Measurements from ENCODE around the gene RPSA. TPM values are rescaled to one million over a fixed set of nuclear protein-coding genes. Genes with fewer than 3 reads are reported as not detected.

Gene RPSA
- total RNA-seq, 8 experiments from 2014 or later, result 912 to 1,578 (median 1,429) TPM

DNA sequence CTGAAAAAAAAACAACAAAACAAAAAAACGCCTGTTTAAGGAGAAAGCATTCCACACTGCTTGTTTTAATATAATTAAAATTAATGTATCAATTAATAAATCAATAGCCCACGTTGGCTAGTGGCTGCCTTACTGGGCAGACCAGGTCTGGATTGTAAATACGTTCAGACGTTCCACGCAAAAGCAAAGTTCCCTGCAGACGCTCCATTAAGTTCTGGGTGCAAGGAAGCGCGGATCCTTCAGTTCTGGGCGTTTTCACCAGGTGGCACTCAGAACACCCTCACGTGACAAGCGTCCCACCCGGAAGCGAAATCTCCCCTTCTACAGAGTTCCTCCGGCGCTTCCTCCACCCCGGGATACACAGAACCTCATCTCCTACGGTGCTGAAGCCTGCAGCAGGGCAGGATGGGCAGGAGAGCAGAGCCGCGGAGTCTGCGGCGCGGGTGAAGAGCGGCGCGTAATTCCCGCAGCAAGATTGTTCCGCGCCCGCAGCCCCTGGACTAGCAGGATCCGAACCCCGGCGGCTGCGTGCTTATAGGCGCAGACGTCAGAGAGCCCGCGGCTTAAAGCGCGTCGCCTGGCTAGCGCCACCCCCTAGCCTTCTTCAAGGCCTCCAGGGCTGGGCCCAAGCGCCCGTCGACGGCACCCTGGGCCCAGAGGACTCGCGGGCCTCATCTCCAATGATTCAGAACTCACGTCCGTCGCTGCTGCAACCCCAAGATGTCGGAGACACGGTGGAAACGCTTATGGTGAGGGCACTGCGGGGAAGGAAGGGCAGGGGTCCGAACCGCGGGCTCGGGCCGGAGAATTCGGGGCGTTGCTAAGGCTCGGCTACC, 23.3 kb upstream of the RPSA start, which contains the start of gene SLC25A38:
Gene SLC25A38, plus strand, starts transcription at position 326 of the 836 bp plus-strand sequence. Its CDS starts 355 bp downstream, at position 681.
- in situ Hi-C loops (cut with MboI; ENCODE audit: low pct_unique_long_range_greater_than_20kb in 2 of 9, low sequenced_read_pairs in 9 of 9, unreplicated experiment in 9 of 9), result no loop called here

DNA sequence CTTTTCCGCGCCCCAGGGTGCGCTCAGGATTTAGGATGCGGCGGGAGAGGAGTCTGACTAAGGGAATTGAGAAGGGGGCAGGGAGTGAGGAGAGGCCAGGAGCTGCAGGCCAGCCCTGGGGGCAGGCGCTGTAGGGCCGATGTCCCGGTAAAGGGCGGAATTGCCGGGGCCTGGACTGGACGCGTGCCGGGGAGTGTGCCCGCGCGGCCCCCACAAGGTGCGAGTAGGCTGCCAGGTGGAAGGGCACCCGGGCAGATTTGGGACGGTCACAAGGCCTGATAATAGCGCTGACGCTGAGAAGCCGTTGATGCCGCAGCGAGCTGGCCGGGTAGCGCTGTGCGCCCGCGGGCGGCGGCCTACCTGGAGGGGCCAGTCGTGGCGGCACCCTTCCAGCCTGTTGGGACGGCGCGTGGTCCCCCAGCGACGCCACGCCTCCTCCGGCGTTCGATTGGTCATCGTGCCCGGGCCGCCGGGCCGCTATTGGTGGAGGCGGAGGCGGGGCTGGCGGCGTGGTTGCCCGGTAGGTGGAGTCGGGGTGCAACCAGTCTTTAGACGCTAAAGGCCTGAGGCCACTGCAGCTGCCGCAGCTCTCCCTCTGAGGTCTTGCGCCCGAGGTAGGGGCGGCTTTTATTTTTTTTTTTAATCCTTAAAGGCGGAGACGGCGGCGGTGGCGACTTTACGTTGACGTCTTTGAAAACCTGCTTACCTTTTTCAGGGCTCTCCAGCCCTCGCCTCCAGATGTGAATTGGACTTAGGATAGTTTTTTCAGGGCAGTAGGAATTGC, 22.4 kb upstream of the RPSA start:
- in situ Hi-C loops (cut with MboI; ENCODE audit: low pct_unique_long_range_greater_than_20kb in 2 of 9, low sequenced_read_pairs in 9 of 9, unreplicated experiment in 9 of 9), result no loop called here

More for the DNA sequence above, 23.3 kb upstream of the RPSA start, which contains the start of gene SLC25A38:
- Histone ChIP-seq H3K4me1 (replicated peaks in 1 of 2) (peaks cover 3 to 14% of the 10 kb centered on the region in 2 donors), H3K4me3 (peak within 1 kb of the TSS; percentile 59 to 86 (median 78)), H3K27ac (peak within 1 kb of the TSS; percentile 62 to 84)
- 0 to 2% (median 0%) methylated on average over 1 to 40 of the region's 62 CpGs for WGBS, 10 experiments
- ATAC-seq (replicated peaks in 6 of 8), result peak; percentile 75 to 83 (median 77)

GRCh38 chr3:39384665-39385000, 21.9 kb upstream of the RPSA start:
- no peak for ATAC-seq (replicated peaks in 6 of 8)
- in situ Hi-C loops (cut with MboI; ENCODE audit: low pct_unique_long_range_greater_than_20kb in 2 of 9, low sequenced_read_pairs in 9 of 9, unreplicated experiment in 9 of 9), result no loop called here
- Histone ChIP-seq H3K4me3 (peak overlapping the region; percentile 59 to 86 (median 78)), H3K4me1 (replicated peaks in 1 of 2) (peaks cover 3 to 14% of the 10 kb centered on the region in 2 donors), H3K27ac (no peak overlapping the region)
- WGBS, 10 experiments, result 0 to 72% (median 67%) methylated on average over 2 to 14 of the region's 14 CpGs

More for the DNA sequence above, 22.4 kb upstream of the RPSA start:
- WGBS, 10 experiments, result 1 to 9% (median 2%) methylated on average over 8 to 18 of the region's 66 CpGs; no CpG with 5 or more reads in 2 of the 10 experiments
- ATAC-seq (replicated peaks in 6 of 8), result peak; percentile 75 to 93 (median 88)
- peak overlapping the region; percentile 62 to 84 for H3K27ac ChIP-seq
- H3K4me3 ChIP-seq, result peak overlapping the region; percentile 59 to 86 (median 78)
- peaks cover 3 to 14% of the 10 kb centered on the region in 2 donors for H3K4me1 ChIP-seq (replicated peaks in 1 of 2)

- 70 to 98% (median 87%) methylated on average over 3 to 8 of the region's 9 CpGs; no CpG with 5 or more reads in 3 of the 10 experiments for WGBS, 10 experiments
- Histone ChIP-seq H3K27ac (no peak overlapping the region), H3K4me1 (replicated peaks in 1 of 2) (peaks cover 3 to 14% of the 10 kb centered on the region in 2 donors), H3K4me3 (no peak overlapping the region)
- no peak for ATAC-seq (replicated peaks in 6 of 8)
- in situ Hi-C loops (cut with MboI; ENCODE audit: low pct_unique_long_range_greater_than_20kb in 2 of 9, low sequenced_read_pairs in 9 of 9, unreplicated experiment in 9 of 9), result no loop called here
Measured at GRCh38 chr3:39385456-39386090, 20.9 kb upstream of the RPSA start.

DNA sequence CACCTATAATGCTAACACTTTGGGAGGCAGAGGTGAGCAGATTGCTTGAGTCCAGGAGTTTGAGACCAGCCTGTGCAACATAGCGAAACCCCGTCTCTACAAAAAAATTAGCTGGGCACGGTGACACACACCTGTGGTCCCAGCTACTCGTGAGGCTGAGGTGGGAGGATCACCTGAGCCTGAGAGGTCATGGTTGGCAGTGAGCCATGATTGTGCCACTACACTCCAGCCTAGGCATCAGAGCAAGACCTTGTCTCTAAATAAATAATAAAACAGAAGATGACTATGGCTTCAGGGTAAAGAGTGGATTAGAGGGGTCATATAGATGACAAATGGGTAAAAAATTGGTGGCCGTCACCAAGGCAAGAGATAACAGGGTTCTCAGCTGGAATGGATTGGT, 20.2 kb upstream of the RPSA start:
- no peak overlapping the region for H3K27ac ChIP-seq
- H3K4me3 ChIP-seq, result no peak overlapping the region
- in situ Hi-C loops (cut with MboI; ENCODE audit: low pct_unique_long_range_greater_than_20kb in 2 of 9, low sequenced_read_pairs in 9 of 9, unreplicated experiment in 9 of 9), result no loop called here
- 50 to 100% (median 84%) methylated on average over 1 to 5 of the region's 5 CpGs; no CpG with 5 or more reads in 4 of the 10 experiments for WGBS, 10 experiments
- no peak for ATAC-seq (replicated peaks in 6 of 8)
- peaks cover 3 to 14% of the 10 kb centered on the region in 2 donors for H3K4me1 ChIP-seq (replicated peaks in 1 of 2)

- in situ Hi-C loops (cut with MboI; ENCODE audit: low pct_unique_long_range_greater_than_20kb in 2 of 9, low sequenced_read_pairs in 9 of 9, unreplicated experiment in 9 of 9), result no loop called here
Measured at GRCh38 chr3:39387411-39387975, 19.0 kb upstream of the RPSA start.

GRCh38 chr3:39388153-39388552, 18.4 kb upstream of the RPSA start:
- H3K27ac ChIP-seq, result no peak overlapping the region
- in situ Hi-C loops (cut with MboI; ENCODE audit: low pct_unique_long_range_greater_than_20kb in 2 of 9, low sequenced_read_pairs in 9 of 9, unreplicated experiment in 9 of 9), result no loop called here

More at GRCh38 chr3:39387411-39387975, 19.0 kb upstream of the RPSA start:
- no peak for ATAC-seq (replicated peaks in 6 of 8)
- Histone ChIP-seq H3K4me3 (no peak overlapping the region), H3K27ac (no peak overlapping the region), H3K4me1 (replicated peaks in 1 of 2) (peaks cover 3 to 14% of the 10 kb centered on the region in 2 donors)
- 100% methylated on average over 1 of the region's 1 CpG; no CpG with 5 or more reads in 8 of the 10 experiments for WGBS, 10 experiments

DNA sequence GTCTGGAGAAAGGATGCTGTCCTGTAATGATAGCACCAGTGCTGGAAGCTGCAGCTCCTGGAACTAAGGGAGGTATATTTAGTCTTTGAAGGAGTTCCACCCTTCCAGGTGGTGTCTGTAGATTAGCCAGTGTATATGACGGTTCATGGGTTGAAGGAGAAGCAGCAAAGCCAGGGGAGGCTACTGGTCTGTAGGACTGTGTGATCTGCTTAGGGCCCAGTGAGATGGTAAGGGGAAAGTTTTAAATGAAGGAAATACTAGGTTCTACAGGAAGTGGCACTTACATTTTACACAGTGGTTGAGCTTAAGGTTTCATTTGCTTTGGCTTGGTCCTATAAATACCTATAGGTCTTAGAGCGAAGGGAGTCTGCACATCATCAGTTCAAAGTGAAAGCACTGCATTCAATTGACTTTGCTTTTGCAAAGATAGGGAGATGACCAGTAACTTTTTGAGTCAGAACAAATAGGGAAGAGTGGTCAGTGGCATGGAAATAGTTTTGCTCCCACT, 17.7 kb upstream of the RPSA start:
- Histone ChIP-seq H3K27ac (no peak overlapping the region), H3K4me1 (replicated peaks in 1 of 2) (peaks cover 0 to 10% of the 10 kb centered on the region in 2 donors), H3K4me3 (no peak overlapping the region)
- in situ Hi-C loops (cut with MboI; ENCODE audit: low pct_unique_long_range_greater_than_20kb in 2 of 9, low sequenced_read_pairs in 9 of 9, unreplicated experiment in 9 of 9), result no loop called here
- WGBS, 10 experiments, result 83 to 100% (median 100%) methylated on average over 1 to 2 of the region's 2 CpGs; no CpG with 5 or more reads in 1 of the 10 experiments
- no peak for ATAC-seq (replicated peaks in 6 of 8)

More at GRCh38 chr3:39388153-39388552, 18.4 kb upstream of the RPSA start:
- Histone ChIP-seq H3K4me1 (replicated peaks in 1 of 2) (peaks cover 0 to 10% of the 10 kb centered on the region in 2 donors), H3K4me3 (no peak overlapping the region)
- WGBS, 10 experiments, result 29 to 100% (median 100%) methylated on average over 1 to 2 of the region's 2 CpGs; no CpG with 5 or more reads in 3 of the 10 experiments
- no peak for ATAC-seq (replicated peaks in 6 of 8)

GRCh38 chr3:39390181-39390580, 16.3 kb upstream of the RPSA start:
- H3K4me1 ChIP-seq (replicated peaks in 1 of 2), result peaks cover 0 to 2% of the 10 kb centered on the region in 2 donors
- WGBS, 10 experiments, result 100% methylated on average over 1 to 3 of the region's 4 CpGs; no CpG with 5 or more reads in 7 of the 10 experiments
- no peak for ATAC-seq (replicated peaks in 6 of 8)
- in situ Hi-C loops (cut with MboI; ENCODE audit: low pct_unique_long_range_greater_than_20kb in 2 of 9, low sequenced_read_pairs in 9 of 9, unreplicated experiment in 9 of 9), result no loop called here
- no peak overlapping the region for H3K27ac ChIP-seq
- H3K4me3 ChIP-seq, result no peak overlapping the region

- 50 to 100% (median 80%) methylated on average over 1 to 3 of the region's 3 CpGs; no CpG with 5 or more reads in 3 of the 10 experiments for WGBS, 10 experiments
- Histone ChIP-seq H3K4me3 (no peak overlapping the region), H3K4me1 (replicated peaks in 1 of 2) (no peaks in the 10 kb centered on the region), H3K27ac (no peak overlapping the region)
- no peak for ATAC-seq (replicated peaks in 6 of 8)
- in situ Hi-C loops (cut with MboI; ENCODE audit: low pct_unique_long_range_greater_than_20kb in 2 of 9, low sequenced_read_pairs in 9 of 9, unreplicated experiment in 9 of 9), result no loop called here
Measured at GRCh38 chr3:39396690-39397089, 9.8 kb upstream of the RPSA start.

- no peak overlapping the region for H3K27ac ChIP-seq
- peak in 1 of 8 experiments; percentile 29 for ATAC-seq (replicated peaks in 6 of 8)
- WGBS, 10 experiments, result 86 to 100% (median 96%) methylated on average over 3 to 4 of the region's 4 CpGs; no CpG with 5 or more reads in 5 of the 10 experiments
- in situ Hi-C loops (cut with MboI; ENCODE audit: low pct_unique_long_range_greater_than_20kb in 2 of 9, low sequenced_read_pairs in 9 of 9, unreplicated experiment in 9 of 9), result no loop called here
- H3K4me3 ChIP-seq, result no peak overlapping the region
- no peaks in the 10 kb centered on the region for H3K4me1 ChIP-seq (replicated peaks in 1 of 2)
Measured at GRCh38 chr3:39398700-39399099, 7.8 kb upstream of the RPSA start.

DNA sequence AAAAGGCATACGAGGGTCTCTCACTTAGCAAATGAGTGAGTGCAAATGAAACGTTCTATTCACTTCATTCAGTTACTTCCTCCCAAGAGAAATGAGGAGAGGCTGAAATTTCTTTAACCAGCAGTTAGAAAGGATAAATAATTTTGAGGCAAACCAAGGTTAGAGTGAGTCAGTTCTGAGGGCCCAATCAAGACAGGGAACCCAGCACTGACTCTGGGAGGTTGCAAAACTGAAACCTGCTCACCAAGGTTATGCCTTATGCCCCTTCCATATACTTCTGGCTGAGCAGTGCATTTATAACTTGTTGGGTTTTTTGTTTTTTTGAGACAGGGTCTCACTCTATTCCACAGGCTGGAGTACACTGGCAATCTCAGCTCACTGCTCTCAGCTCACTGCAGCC, 4.5 kb upstream of the RPSA start:
- Histone ChIP-seq H3K27ac (no peak overlapping the region), H3K4me3 (no peak overlapping the region), H3K4me1 (replicated peaks in 1 of 2) (peaks cover 0 to 3% of the 10 kb centered on the region in 2 donors)
- 0 to 80% (median 25%) methylated on average over 1 to 2 of the region's 2 CpGs; no CpG with 5 or more reads in 1 of the 10 experiments for WGBS, 10 experiments
- in situ Hi-C loops (cut with MboI; ENCODE audit: low pct_unique_long_range_greater_than_20kb in 2 of 9, low sequenced_read_pairs in 9 of 9, unreplicated experiment in 9 of 9), result no loop called here
- ATAC-seq (replicated peaks in 6 of 8), result no peak
